RPMI7951 (cell line): ENCODE data around the gene SIL1. TPM values are rescaled to one million over a fixed set of nuclear protein-coding genes. Genes with fewer than 3 reads are reported as not detected.

Experiments
- DNase-seq: peaks from one replicate; pipeline ENCODE4 v3.0.0-alpha.2; 2012; ENCODE audit warnings: low read depth
- total RNA-seq: library from RNA; depleted of rRNA; stranded (reverse); fragments of >200 nt; shearing (Covaris generic); gene quantifications from 2 replicates; pipeline ENCODE4 v1.2.3, GENCODE V29; 2014

The SIL1 gene
- total RNA-seq, 1 experiment from 2014 or later = 21.4 TPM

DNA sequence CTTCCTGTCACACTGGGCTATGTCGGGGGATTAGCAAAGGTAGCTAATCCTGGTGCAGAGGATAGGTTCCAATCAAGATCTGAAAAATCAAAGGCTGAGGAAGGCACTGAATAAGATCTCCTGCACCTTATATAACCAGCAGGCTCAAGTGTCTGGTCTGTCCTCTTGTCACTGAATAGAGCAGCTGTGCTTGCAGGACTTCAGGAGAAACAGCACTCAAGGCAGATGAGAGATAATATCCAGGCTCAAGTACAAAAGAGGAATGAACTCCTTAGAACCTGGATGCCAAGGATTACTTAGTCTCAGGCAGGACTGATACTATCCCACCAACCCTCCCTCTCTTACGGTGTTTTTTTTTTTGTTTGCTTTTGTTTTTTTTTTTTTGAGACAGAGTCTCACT lies 214.2 kb downstream of the SIL1 start:
- no peak for DNase-seq

DNA sequence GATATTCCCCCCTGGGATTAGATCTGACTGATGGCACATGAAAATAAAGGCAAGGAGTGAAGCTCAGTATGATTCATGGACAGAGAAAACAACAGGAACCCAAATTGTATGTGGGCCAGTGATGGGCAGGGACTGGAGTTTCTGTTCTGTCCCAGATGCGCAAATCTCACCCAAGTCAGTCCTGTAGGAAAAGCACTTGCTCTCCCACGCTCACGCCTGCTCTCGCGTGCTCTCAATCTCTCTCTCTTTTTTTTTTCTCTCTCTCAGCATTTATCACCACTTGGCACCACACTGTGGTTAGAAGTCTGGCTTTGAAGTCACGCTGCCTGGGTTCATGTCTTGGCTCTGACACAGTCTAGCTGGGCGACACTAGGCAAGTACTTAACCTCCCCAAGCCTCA lies 216.6 kb downstream of the SIL1 start:
- peak; percentile 37 for DNase-seq

DNA sequence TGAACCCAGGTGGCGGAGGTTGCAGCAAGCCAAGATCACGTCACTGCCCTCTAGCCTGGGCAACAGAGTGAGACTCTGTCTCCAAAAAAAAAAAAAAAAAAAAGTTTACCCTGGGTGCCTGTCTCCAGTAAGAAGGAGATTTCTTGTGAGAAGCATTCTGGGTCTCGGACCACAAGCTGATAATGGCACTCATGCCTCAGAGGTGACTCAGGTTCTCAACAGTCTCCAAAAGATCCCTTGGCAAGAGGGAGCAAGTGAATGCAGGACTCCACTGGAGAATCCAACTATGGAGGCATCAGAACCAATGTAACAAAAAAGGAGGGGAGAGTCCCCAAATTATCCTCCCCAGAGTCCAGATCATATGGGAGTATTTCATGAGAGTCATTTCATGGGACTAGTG lies 217.0 kb downstream of the SIL1 start:
- DNase-seq = peak; percentile 61

DNA sequence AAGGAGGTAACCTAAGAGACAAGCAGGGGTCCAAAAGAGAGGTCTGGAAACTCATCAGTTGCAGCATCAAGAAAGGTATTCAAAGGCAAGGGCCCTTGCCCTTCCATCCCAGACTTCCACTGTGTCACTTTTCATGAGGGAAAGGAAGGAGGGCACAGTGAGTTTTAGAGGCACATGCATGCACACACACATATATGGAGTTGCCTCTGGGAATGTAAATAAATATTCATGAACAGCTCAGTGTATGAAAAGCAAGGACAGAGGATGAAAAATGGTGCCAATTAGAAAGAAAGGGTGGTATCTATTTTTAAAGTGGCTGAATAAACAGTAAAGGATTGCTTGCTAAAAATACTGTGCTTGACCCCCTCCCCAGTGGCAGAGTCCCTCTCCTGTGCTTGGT lies 217.7 kb downstream of the SIL1 start:
- DNase-seq = no peak

DNA sequence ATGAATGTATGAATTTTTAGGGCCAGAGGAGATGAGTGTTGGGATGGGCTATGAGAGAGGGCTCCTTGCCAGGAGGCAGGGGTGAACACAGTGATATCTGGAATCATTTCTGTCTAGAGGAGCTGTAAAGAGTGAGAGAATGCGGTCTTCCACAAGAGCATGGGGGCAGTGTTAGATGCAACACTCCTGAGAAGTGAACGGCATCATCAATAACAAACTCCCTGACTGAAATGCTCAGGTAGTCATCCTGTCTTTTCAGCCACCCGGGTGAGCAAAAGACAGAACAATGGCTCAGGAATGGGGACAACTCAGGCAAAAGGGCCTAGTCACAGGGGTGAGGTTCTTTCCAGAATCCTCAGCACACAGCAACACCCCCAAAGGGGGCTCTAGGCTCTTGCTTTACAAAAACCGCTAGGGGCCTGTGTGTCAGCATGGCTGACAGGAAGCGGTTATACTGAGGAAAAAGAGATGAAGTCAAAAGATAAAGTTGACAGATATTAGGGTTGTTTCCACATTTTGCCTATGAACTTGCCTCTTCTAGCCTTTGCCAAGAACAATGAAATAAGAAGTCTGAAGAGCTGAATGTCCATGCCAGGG lies 218.4 kb downstream of the SIL1 start:
- no peak for DNase-seq

DNA sequence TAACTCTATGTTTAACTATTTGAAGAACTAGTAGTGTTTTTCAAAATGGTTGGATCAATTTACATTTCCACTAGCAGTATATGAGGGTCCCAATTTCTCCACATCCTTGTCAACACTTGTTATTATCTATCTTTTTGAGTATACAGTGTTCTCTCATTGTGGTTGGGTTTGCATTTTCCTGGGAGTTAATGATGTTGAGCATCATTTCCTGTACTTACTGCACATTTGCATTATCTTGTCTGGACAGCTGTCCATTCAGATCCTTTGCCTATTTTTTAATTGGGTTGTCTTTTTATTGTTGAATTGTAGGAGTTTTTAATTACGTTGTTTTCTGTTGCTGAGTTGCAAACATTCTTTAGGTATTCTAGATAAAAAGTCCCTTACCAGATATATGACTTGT lies 219.6 kb downstream of the SIL1 start:
- no peak for DNase-seq

DNA sequence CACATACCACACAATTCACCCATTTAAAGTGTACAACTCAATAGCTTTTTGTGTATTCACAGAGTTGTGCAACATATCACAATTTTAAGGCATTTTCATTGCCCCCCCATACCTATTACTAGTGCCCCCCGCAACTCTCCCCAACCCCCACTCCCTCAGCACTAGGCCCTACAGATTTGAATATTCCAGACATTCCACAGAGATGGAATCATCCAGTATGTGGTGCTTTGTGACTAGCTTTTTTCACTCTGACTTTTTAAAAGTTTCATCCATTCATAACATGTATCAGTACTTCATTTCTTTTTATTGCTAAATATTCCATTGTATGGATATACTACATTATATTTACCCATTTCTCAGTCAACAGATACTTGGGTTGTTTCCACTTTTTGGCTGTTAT lies 220.1 kb downstream of the SIL1 start:
- DNase-seq = peak; percentile 22

DNA sequence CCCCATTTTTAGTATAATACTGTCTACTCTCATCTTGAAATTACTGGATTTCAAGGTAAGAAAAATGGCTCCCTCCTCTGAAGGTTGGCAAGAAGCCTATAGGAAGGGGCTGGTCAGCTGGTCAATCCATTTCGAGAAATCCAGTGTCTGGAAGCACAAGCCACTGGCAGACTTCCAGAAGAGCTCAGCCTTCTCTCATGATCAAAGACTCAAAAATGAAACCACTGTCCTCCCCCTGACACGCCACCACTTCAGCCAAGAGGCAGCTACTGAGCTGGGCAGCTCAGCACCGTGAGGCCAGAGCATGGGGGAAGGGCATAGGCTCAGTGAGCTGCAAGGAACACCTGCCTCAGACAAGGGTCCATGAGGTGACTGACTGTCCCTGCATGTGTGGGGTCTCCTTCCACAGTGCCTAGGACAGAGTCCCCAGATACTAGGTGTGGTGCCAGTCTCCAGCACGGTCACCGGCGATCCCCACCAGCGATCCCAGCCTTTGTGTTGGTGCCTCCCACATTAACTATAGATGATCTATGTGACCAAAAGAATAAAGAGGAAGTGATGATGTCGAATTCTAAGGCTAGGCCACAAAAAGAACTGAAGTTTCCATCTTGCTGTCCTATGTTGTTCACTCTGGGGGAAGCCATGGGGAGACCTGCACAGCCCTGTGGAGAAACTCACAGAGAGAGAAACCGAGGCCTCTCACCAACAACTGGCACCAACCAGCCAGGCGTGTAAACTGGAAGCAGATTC lies 222.9 kb downstream of the SIL1 start:
- DNase-seq = peak; percentile 95

DNA sequence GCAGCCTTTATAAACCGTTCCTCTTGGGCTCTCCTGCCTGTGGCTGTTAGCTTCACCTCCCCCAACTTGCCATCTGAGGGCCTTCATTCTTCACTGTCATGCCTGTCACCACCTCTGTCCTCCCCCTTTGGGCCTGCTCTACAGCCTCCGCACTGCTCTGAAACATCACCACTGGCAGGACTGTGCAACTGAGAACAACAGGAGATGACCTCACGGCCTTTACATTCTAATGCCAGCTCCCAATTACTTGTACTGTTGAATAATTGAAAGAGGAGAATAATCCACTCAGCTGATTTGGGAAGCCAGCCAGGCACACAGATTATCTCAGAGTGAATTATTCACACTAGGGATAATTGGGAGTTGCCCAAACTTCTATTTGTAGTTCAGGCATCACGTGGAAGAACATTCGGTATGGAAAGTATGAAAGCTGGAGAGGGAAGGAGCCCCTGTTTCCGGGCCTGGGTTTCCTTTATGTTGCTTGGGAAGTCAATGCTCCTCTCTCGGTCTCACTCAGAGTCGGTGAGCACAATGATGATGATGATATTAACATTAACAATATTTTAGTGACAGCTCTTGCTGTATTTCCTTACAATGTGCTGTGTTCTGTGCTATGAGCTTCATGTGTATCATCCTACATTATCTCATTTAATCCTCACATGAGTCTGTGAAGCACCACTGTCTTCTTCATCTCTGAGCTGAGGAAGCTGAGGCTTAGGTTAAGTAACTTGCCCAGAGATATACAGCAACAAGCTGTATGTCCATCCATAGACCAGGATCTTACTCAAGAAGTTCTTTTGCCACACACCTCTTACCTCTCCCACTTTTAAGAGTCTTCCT lies 223.7 kb downstream of the SIL1 start:
- DNase-seq = peak; percentile 47

DNA sequence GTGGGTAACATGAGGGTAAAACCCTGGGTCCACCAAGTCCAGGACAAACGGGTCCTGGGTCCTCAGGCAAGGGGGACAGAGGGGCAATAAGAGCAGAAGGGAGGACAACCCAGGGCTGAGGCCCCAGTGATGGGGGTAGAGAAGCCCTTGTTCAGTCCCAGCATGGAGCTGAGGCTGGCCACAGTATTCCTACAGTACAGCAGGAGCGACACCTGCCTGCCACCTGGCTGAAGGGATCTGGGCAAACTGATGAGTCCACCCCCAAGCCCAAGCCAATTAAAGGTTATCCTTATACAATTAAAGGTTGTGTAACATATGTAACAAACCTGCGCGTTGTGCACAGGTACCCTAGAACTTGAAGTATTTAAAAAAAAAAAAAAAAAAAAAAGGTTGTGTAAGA lies 225.3 kb downstream of the SIL1 start:
- DNase-seq = no peak

DNA sequence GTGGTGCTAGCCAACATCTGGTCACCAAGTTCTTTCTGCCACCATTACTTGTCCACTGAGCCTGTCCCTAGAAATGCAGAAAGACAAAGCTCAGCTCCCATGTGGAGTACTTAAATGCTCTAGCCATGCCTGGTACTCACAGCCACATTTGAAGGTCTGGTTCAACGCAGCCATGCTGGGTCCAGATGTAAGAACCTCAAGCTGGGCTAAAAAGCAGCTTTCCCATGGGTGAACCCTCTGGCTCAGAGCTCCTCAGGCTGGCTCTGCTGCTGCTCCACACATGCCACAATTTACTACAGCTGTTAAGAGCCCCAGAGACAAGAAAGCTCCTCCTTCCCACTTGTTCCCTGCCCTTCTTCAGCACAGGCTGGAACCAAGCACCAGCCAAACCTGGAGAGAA lies 225.9 kb downstream of the SIL1 start:
- DNase-seq = no peak

DNA sequence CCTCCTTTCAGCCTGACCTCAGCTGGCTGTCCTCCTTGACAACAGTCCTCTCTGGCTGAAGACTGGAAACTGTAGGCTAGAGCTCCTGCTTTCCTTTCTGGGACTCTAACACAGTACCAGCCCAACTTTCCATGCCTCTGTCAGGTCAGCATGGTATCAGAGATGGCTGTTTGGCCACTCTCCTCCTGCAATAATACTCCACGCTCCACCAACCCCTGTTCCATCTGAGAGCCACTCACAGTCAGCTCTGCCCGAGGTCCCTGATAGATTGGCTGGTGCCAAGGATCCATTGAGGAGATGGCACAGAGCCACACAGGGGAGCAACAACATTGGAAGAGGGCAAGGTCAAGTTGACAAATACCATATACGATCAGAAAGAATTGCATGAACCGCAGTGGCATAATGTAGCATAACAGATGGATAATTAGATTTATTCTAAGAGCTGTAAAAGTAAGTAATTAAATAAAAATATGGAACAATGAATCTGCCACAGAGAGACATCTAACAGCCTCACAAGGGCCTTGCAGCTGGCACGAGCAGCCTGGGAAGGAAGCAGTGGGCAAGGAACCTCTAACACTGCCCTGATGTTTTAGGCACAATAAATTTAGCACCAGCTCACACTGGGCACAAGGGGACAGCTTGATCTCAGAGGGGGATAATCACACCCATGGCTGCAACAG lies 228.7 kb downstream of the SIL1 start:
- no peak for DNase-seq

DNA sequence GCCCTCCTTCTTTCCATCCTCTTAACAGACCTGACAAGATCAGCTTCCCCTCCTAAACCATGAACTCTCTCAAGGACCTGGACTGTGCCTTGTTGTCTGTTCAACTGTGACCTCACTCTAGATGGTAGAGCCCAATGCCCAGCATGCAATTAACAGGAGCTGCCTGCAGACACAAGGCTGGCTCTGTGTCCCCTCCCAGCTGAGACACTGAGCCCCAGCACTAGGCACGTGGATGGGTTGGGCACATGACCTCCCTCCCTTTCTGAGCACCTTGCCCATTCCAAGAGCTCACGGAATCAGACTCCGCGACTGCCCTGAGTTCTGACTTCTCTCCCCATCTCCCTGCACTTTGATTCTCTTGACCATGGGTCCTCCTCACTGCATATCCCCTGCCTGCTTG lies 229.6 kb downstream of the SIL1 start:
- no peak for DNase-seq

DNA sequence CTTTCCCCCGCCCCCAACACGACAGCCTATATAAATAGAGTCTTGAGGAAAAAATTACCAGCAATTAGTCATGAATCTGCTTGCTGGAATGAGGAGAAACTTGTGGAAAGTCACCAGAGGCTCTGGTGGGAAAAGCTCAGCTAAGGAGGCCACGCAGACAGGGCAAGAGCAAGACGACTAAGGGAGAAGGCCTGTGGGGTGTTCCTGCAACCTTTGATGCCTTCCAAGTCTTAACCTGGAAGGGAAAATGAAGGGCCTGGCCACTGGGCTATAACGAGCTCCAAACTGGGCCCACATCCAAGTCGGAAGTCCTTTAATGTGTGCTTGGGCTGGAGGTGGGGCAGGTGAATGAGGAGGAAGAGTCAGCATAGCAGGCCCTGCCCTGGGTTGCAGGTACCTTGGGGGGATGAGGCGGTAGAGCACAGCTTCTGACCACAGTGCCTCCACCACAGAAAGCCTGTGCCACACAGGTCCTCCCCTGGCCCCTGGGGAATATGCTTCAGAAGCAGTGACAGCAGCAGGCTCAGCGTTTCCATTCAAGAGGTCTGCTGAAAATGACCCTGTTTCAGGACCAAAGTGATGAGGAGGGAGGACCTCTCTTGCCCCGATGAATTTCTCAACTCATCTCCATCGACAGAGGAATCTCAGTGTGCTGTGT lies 230.2 kb downstream of the SIL1 start:
- no peak for DNase-seq

DNA sequence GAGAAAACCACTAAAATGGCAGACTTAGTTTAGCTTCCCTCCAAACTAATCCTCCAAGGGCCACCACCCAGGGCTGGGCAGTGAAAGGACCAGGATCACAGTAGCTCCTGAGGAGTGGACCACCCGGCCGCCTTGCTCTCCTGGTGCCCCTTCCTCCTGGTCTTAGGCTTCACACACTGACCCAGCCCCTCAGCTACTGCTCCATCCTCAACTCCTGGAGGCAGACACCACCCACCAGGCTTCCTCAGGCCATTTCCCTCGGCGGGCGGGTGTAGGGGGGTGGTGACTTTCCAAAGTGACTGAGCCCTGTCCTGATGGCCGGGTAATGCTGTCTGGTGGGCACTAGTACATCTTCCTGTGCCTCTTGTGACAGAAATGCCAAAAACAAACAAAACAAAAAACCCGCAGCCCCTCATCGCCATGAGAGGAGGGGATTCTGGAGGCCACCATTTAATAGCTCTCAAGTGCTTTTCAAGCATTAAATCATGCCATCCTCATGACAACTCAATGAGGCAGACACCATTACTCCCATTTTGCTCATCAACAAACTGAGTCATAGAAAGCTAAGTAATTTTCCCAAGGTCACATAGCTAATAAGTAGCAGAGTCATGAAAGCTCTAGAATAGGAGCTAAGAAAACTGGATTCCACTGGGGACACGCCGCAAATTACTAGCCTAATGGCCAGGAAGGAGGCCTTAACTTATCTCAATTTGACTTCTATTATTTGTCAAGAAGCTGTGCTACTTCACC lies 231.8 kb downstream of the SIL1 start:
- DNase-seq = no peak

DNA sequence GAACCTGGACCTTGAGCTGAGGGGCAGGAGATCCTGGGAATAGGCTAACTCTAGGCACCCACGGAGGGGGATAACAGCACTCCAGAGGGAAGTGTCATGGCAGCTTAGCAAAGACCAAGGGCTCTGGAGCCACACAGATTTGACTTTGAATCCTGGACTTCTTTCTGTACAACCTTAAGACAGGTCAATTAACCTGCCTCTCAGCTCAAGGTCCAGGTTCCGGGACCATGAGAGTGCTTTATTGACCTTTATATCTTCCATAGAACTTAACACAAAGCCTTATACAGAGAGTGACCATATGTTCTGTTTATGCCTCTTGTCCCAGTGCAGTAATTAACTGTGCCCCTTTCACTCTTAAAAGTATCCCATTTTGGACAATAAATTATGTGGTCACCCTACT lies 232.5 kb downstream of the SIL1 start:
- no peak for DNase-seq

DNA sequence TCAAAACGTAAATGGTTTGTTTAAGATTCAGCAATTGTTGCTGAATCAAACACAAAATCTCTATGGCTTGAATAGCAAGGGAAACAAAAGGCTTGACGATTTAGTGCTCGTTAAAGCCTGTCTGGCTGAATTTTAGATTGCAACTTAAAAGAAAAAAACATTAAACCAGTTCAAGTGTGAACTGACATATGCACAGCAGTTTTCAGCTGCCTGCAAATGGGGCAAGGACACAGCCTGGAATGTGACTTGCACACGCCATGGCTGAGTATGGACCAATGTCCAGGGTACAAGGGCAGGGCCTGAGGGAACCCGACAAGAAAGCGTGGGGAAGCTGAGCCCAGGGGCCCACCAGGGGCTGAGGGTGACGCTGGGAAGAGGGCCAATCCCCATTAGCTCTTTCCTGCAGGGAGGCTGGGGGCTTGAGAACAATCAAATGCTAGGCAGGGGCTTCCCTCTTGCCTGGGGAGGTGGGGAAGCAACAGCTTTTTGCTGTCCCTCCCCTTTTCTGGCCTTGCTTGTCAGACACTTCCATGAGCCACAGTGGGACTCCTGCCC lies 233.4 kb downstream of the SIL1 start:
- DNase-seq = no peak

DNA sequence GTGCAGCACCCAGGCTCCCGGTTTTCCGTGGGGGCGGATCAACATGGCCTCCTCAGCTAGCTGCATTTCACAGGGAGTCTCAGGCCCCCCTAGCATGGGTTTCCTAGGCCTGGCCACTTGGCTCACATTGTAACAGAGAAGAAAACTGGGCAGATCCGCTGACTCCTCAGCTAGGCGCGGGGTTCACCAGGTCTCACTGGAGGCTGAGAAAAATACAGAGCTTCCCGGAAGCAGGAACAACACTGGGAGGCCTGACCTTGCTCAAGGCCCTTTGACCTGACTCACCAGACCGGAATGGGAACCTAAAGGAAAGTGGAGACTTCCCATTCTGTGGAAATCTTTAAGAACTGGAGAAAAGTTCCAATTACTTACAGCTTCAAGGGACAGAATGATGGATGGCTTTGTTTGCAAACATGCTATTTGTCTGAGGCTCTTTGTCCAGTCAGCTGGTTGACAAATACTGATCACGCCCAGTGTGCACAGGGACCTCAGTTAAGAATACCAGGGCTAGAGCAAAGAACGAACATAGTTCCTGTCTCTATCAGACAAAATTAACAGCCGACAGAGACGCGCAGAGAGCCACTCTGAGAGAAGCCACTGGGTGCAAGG lies 234.3 kb downstream of the SIL1 start:
- peak; percentile 11 for DNase-seq

DNA sequence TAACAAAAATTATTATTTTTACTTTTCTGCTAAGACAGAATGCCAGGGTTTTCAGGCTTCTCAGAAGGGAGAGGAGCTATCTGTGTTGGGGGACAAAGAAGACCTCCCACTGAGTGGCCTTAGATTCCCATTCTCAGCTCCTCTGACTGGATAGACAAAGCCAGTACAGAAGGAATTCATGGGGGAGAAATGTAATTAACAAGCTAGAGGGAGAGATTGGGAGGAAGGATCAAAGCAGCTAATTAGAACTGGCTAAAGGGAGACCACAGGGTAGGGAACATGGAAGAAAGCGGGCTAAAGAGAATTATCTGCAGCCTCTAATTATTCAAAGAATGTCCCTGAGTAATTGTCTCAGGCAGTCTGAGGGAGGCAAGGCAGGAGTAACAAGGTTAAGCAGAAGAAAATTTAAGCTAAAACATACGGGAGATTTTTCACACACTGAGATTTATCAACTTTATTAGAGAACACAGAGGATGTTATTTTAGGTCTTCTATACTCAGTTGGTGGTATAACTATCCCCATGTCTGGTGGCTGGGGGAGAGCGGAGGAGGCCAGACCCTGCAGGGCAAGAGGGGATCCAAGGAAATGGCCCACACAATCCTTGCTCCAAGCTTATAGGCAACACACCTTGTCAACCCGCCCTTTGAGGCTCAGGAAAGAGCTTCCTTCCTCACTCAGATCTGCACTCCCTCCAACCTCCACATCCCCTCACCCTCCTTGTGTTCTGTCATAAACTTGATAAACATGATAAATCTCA lies 235.4 kb downstream of the SIL1 start:
- no peak for DNase-seq

DNA sequence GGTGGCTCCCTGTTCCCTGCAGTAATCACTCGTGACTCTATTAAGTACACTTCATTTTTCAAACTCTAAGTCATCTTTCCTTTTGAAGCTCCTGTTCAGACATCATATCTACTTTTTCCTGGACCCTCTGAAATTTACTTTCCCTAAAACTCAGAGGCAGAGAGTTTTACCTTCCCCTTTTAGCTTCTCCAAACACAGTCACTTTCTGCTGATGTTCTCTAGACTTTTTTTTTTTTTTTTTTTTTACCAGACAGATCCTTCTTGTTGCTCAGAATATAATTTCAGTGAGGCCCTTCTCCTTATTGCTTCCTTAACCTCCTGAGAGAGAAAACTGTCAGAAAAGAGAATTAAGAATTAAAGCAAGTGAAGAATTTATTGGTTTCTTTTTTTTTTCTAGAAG lies 236.4 kb downstream of the SIL1 start:
- DNase-seq = no peak
